NCI-H2171 treated with DMSO at 0.1 percent for 48 hours (cell line): ENCODE data around the gene CMTM3.
A peak's percentile ranks its signal among the peaks of the same experiment; 100 is the strongest.
"Not testable (repeated sequence)": the region's sequence is repeated elsewhere in the genome, so short reads cannot be mapped to it uniquely, and the experiment has no call there.

Experiments used
- DNase-seq: peaks from one replicate; lab custom pipeline; 2025; lab: John Stamatoyannopoulos, UW

CMTM3 gene

GRCh38 chr16:66609139-66609510 lies 4.6 kb downstream of the CMTM3 start:
- no peak for DNase-seq

- DNase-seq, result peak; percentile 93
Observed at GRCh38 chr16:66610111-66610820, 5.8 kb downstream of the CMTM3 start.

GRCh38 chr16:66611911-66612310 lies 7.4 kb downstream of the CMTM3 start:
- DNase-seq, result not testable (repeated sequence)

GRCh38 chr16:66612422-66612821 lies 7.9 kb downstream of the CMTM3 start:
- no peak for DNase-seq

- no peak for DNase-seq
Observed at GRCh38 chr16:66614161-66614802, 9.8 kb downstream of the CMTM3 start.

- DNase-seq, result no peak
Observed at GRCh38 chr16:66616169-66616568, 11.7 kb downstream of the CMTM3 start.

GRCh38 chr16:66616592-66616991 lies 12.1 kb downstream of the CMTM3 start:
- no peak for DNase-seq

- DNase-seq, result no peak
Observed at GRCh38 chr16:66617010-66617434, 12.5 kb downstream of the CMTM3 start.

GRCh38 chr16:66617728-66618127 lies 13.2 kb downstream of the CMTM3 start:
- DNase-seq, result no peak

- no peak for DNase-seq
Observed at GRCh38 chr16:66618588-66619375, 14.3 kb downstream of the CMTM3 start.

- no peak for DNase-seq
Observed at GRCh38 chr16:66619534-66620428, 15.3 kb downstream of the CMTM3 start.

- DNase-seq, result no peak
Observed at GRCh38 chr16:66620429-66620795, 15.9 kb downstream of the CMTM3 start.

GRCh38 chr16:66621973-66622372 lies 17.5 kb downstream of the CMTM3 start:
- no peak for DNase-seq

- DNase-seq, result no peak
Observed at GRCh38 chr16:66622863-66623262, 18.4 kb downstream of the CMTM3 start.

- DNase-seq, result no peak
Observed at GRCh38 chr16:66623755-66624154, 19.3 kb downstream of the CMTM3 start.

GRCh38 chr16:66627611-66628378 lies 23.3 kb downstream of the CMTM3 start:
- not testable (repeated sequence) for DNase-seq

GRCh38 chr16:66629856-66630255 lies 25.4 kb downstream of the CMTM3 start:
- DNase-seq, result no peak

- DNase-seq, result not testable (repeated sequence)
Observed at GRCh38 chr16:66630561-66631260, 26.2 kb downstream of the CMTM3 start.

- DNase-seq, result not testable (repeated sequence)
Observed at GRCh38 chr16:66631558-66631957, 27.1 kb downstream of the CMTM3 start.

- no peak for DNase-seq
Observed at GRCh38 chr16:66634527-66635196, 30.2 kb downstream of the CMTM3 start.
